OCI-LY3 (cell line): Measurements from ENCODE around the gene DNHD1.

Experiments used
- H2AFZ ChIP-seq: fragments of 200-600, 300-600 bp; shearing (Covaris generic); 2 replicates; pipeline ENCODE4 v1.6.0; 2014; ENCODE audit warnings: antibody characterized with exemption, low read depth, low read length
- H3K27ac ChIP-seq: fragments of 200-600, 300-600 bp; sonication (generic); 2 replicates; pipeline ENCODE4 v1.5.1; 2014; ENCODE audit warnings: mild to moderate bottlenecking, low read length, moderate library complexity, mixed read lengths
- H3K27me3 ChIP-seq: fragments of 200-600, 300-600 bp; sonication (generic); 2 replicates; pipeline ENCODE4 v1.6.1; 2014; ENCODE audit warnings: low read depth, low read length, mixed read lengths
- H3K36me3 ChIP-seq: fragments of 200-600, 300-600 bp; sonication (generic); replicated peaks from 2 replicates; pipeline ENCODE3; 2014; ENCODE audit warnings: low read depth, low read length, mixed read lengths
- H3K4me1 ChIP-seq: fragments of 300-600, 200-600 bp; sonication (generic); 2 replicates; pipeline ENCODE4 v1.6.1; 2014; ENCODE audit warnings: low read length, mixed read lengths
- H3K4me2 ChIP-seq: fragments of 200-600, 300-600 bp; sonication (generic); 2 replicates; pipeline ENCODE4 v1.6.1; 2014; ENCODE audit warnings: low read length, mixed read lengths
- H3K4me3 ChIP-seq: fragments of 300-600, 200-600 bp; sonication (generic); 2 replicates; pipeline ENCODE4 v1.5.1; 2014; ENCODE audit warnings: antibody characterized with exemption, mild to moderate bottlenecking, low read length, moderate library complexity
- H3K79me2 ChIP-seq: fragments of 300-600, 200-600 bp; shearing (Covaris generic); 2 replicates; pipeline ENCODE4 v1.6.1; 2014; ENCODE audit warnings: mild to moderate bottlenecking, low read length, mixed read lengths
- H3K9ac ChIP-seq: fragments of 300-600, 200-600 bp; shearing (Covaris generic); 2 replicates; pipeline ENCODE4 v1.6.0; 2014; ENCODE audit warnings: mild to moderate bottlenecking, low read length, moderate library complexity
- H3K9me3 ChIP-seq: fragments of 200-600, 300-600 bp; shearing (Covaris generic); 2 replicates; pipeline ENCODE4 v1.6.1; 2014; ENCODE audit warnings: low read length, mixed read lengths; ENCODE audit not compliant: insufficient read depth
- H4K20me1 ChIP-seq: fragments of 200-600, 300-600 bp; sonication (generic); 2 replicates; pipeline ENCODE4 v1.6.1; 2016; ENCODE audit warnings: low read length, mixed read lengths; ENCODE audit not compliant: insufficient read depth
- CTCF ChIP-seq: fragments of 200-600, 300-600 bp; sonication (generic); IDR thresholded peaks from 2 replicates; pipeline ENCODE4 v1.5.1; 2014; ENCODE audit warnings: antibody characterized with exemption, low read length, low read depth
- EZH2phosphoT487 ChIP-seq: fragments of 200-600 bp; shearing (Covaris generic); IDR thresholded peaks from 2 replicates; pipeline ENCODE4 v1.6.1; 2018; ENCODE audit warnings: antibody characterized with exemption, mixed run types, low read depth

DNHD1 gene

GRCh38 chr11:6557761-6558674 lies 60.9 kb downstream of the DNHD1 start:
- H3K36me3 ChIP-seq = no peaks in the 10 kb centered on the region
- no peak overlapping the region for H3K27ac ChIP-seq
- no peak overlapping the region for H3K9ac ChIP-seq
- no peaks in the 10 kb centered on the region for H3K79me2 ChIP-seq
- no peak overlapping the region for H3K4me2 ChIP-seq
- no peaks in the 10 kb centered on the region for H3K4me1 ChIP-seq
- H3K9me3 ChIP-seq = no peaks in the 10 kb centered on the region
- H2AFZ ChIP-seq = no peak overlapping the region
- H3K27me3 ChIP-seq = no peaks in the 10 kb centered on the region
- no peaks in the 10 kb centered on the region for H4K20me1 ChIP-seq
- no peak overlapping the region for H3K4me3 ChIP-seq
- no peak for TF ChIP-seq CTCF
- TF ChIP-seq EZH2phosphoT487 = no peak

DNA sequence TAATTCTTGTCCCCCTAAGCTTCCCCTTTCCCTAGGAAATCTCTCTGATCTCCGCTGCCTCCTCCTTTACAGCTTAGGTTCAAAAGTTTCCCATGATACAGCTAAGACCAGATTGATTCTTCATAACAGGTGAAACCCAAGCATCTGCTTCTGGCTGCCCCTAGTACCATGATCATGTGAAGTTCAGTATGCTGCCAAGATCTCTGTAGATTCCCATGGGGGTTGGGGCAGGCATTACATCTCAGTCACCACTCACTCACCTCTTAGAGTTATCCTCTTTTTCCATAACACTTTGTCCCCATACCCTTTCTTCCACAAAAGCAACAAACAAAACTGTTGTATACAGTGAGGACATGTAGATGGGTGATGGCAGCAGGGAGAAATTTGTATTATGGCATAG lies 62.3 kb downstream of the DNHD1 start:
- H3K4me1 ChIP-seq = no peaks in the 10 kb centered on the region
- TF ChIP-seq CTCF = no peak
- TF ChIP-seq EZH2phosphoT487 = no peak
- H3K27ac ChIP-seq = no peak overlapping the region
- no peaks in the 10 kb centered on the region for H3K27me3 ChIP-seq
- H3K9ac ChIP-seq = no peak overlapping the region
- H3K79me2 ChIP-seq = no peaks in the 10 kb centered on the region
- no peaks in the 10 kb centered on the region for H3K9me3 ChIP-seq
- no peak overlapping the region for H2AFZ ChIP-seq
- H3K36me3 ChIP-seq = no peaks in the 10 kb centered on the region
- no peaks in the 10 kb centered on the region for H4K20me1 ChIP-seq
- H3K4me3 ChIP-seq = no peak overlapping the region
- H3K4me2 ChIP-seq = no peak overlapping the region

- Histone ChIP-seq H3K4me1 (no peaks in the 10 kb centered on the region), H3K4me3 (no peak overlapping the region), H3K9me3 (no peaks in the 10 kb centered on the region), H3K79me2 (no peaks in the 10 kb centered on the region), H4K20me1 (no peaks in the 10 kb centered on the region), H3K36me3 (no peaks in the 10 kb centered on the region), H3K9ac (no peak overlapping the region), H3K4me2 (no peak overlapping the region), H2AFZ (no peak overlapping the region), H3K27ac (no peak overlapping the region), H3K27me3 (no peaks in the 10 kb centered on the region)
- TF ChIP-seq CTCF (no peak), EZH2phosphoT487 (no peak)
Measured at GRCh38 chr11:6561288-6561687, 64.2 kb downstream of the DNHD1 start.

DNA sequence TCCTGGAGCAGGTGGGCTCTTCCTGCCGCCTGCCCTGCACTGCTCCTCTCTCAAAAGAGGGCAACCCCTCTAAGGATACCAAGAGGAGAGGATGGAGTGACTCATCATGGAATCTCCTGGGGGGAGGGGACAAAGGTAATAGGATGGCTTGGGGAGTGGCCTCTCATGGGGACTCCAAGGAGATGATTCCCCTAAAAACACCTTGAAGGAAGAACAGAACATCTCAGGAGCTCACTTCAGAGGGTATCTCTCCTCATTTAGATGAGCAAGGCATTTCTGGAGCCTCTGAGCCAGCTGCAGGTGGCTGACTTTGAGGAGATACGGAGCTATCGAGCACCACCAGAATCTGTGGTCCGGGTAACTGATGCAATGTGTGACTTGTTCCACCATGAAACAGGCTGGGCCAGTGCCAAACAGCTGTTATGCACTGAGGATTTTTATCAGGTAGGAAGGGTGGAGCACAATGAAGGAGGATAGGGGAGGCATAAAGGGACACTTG lies 66.1 kb downstream of the DNHD1 start:
- Histone ChIP-seq H3K27ac (no peak overlapping the region), H3K9ac (no peak overlapping the region), H3K79me2 (no peaks in the 10 kb centered on the region), H3K27me3 (no peaks in the 10 kb centered on the region), H3K36me3 (no peaks in the 10 kb centered on the region), H3K9me3 (no peaks in the 10 kb centered on the region), H4K20me1 (no peaks in the 10 kb centered on the region), H3K4me1 (no peaks in the 10 kb centered on the region), H3K4me3 (no peak overlapping the region), H3K4me2 (no peak overlapping the region), H2AFZ (no peak overlapping the region)
- TF ChIP-seq EZH2phosphoT487 (no peak), CTCF (no peak)
